Measurements from ENCODE around the gene ALDOC. TPM values are rescaled to one million over a fixed set of nuclear protein-coding genes. Genes with fewer than 3 reads are reported as not detected.
"Not testable (repeated sequence)": the region's sequence is repeated elsewhere in the genome, so short reads cannot be mapped to it uniquely, and the experiment has no call there.

The ALDOC gene
- 10 to 100 TPM; 50.9 to 80.1 (median 53.2) TPM for polyA plus RNA-seq

DNA sequence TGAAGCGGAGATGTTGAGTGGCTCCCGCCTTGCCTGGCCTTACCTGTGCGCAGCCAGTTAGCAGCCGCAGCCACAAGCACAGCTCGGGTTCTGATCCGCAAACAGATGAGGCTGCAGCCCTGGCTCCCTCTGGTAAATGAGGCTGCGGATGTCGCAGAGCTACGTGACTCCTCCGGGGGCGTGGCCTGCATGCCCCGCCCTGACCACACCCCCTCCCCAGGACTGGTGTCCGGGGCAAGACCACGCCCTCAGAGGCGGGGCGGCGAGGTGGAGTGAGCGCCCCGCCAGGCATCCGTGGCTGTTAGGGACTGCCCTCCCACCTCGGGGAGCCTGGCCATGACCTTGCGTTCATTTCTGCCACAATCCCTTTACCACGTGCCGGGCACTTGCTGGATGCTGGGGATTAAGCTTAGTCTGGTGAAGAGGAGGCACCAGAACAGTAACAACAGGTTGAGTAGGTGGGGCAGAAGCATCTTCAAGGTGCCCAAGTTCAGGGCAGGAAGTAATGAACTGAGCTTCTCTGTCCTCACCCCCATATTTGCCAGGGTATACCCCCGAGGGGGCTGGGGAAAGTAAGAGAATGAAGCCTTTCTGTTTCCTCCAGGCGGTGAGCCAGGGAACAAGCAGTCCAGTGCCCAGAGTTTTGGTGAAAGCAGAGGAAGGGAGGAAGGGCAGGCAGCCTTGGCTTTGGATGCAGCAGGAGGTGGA, at the start of gene ALDOC:
ALDOC (minus strand) TSS at position 138 of the 708 bp plus-strand sequence. CDS start 1,363 bp downstream, outside the sequence.
- H3K9me3 Mint-ChIP-seq = no peaks in the 10 kb centered on the region
- peak within 1 kb of the TSS; percentile 34 to 91 (median 81) for H3K27ac Mint-ChIP-seq
- H3K4me1 Mint-ChIP-seq = peaks cover 26 to 33% of the 10 kb centered on the region in 2 donors
- peak within 1 kb of the TSS; percentile 70 to 86 (median 80) for H3K4me3 Mint-ChIP-seq
- H3K36me3 Mint-ChIP-seq = peaks cover 0 to 4% (median 0%) of the 10 kb centered on the region in 3 donors
- H3K27me3 Mint-ChIP-seq (ENCODE audit: low read depth in 3 of 3) = no peaks in the 10 kb centered on the region
- peak; percentile 96 to 98 (median 97) for DNase-seq

DNA sequence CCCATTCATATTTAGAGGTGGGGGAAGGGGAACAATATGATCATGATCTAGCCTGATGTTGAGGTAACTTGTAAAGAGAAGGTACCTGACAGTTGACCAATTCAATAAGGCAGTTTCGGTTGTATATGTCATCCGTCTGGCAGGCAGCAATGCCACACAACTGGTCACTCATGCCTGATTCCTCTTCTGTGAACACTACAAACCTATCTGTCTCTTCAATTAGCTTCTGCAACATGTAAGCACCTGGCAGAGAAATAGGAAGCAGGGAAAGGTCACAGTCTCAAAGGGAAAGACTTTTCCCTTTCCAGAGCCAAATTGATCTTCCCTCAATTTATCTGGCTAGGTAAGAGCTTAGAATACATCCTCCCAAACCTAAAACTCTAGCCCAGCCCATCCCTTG, 47.5 kb upstream of the ALDOC start:
- no peak for DNase-seq
- Mint-ChIP-seq H3K9me3 (no peaks in the 10 kb centered on the region), H3K27me3 (ENCODE audit: low read depth in 3 of 3) (no peaks in the 10 kb centered on the region), H3K4me1 (peaks cover 0 to 2% of the 10 kb centered on the region in 2 donors), H3K36me3 (peaks cover 19 to 56% (median 49%) of the 10 kb centered on the region in 3 donors), H3K4me3 (no peak overlapping the region), H3K27ac (peak overlapping the region in 1 of 6 donors; percentile 6)

DNA sequence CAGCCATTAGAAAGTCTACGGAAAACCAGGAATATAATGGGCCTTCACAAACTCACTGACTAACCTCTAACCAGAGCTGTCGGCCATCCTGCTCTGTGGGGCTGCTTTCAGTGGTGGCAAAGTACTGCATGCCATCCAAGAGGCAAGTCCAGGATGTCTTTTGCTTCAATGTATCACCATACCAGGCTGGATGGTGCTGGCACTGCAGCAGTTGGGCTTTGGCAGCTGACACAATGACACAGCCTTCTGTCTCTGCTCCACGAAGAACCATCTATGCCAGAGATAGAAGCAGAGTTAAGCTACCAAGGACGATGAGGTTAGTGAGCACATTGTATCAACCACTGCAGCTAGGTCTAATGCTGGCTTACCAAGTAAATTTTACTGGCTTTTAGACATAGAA, 47.0 kb upstream of the ALDOC start:
- no peak for DNase-seq
- H3K27me3 Mint-ChIP-seq (ENCODE audit: low read depth in 3 of 3) = no peaks in the 10 kb centered on the region
- no peak overlapping the region for H3K27ac Mint-ChIP-seq
- H3K36me3 Mint-ChIP-seq = peaks cover 19 to 59% (median 54%) of the 10 kb centered on the region in 3 donors
- H3K9me3 Mint-ChIP-seq = no peaks in the 10 kb centered on the region
- no peak overlapping the region for H3K4me3 Mint-ChIP-seq
- H3K4me1 Mint-ChIP-seq = peaks cover 0 to 2% of the 10 kb centered on the region in 2 donors

DNA sequence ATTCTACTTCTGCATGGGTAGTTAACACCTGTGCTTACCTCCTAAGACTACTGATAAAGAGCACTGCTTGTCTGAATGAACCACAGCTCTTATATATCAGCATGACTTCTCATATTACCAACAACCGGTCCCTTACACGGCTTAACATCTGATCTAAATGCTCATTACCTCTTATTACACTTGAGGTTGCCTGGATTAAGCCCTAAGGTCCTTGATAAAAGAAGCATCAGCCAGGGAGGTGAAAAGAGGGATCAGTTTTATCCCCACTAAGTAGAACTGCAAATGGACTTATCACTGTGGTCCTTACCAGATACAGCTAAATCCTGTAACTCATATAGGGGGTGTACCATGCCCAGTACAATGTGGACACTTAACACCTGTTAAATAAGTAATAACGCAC, 45.5 kb upstream of the ALDOC start:
- Mint-ChIP-seq H3K27me3 (ENCODE audit: low read depth in 3 of 3) (no peaks in the 10 kb centered on the region), H3K9me3 (no peaks in the 10 kb centered on the region), H3K4me1 (peaks cover 0 to 2% of the 10 kb centered on the region in 2 donors), H3K36me3 (peaks cover 18 to 61% (median 55%) of the 10 kb centered on the region in 3 donors), H3K27ac (peak overlapping the region in 1 of 6 donors; percentile 27), H3K4me3 (no peak overlapping the region)
- no peak for DNase-seq

DNA sequence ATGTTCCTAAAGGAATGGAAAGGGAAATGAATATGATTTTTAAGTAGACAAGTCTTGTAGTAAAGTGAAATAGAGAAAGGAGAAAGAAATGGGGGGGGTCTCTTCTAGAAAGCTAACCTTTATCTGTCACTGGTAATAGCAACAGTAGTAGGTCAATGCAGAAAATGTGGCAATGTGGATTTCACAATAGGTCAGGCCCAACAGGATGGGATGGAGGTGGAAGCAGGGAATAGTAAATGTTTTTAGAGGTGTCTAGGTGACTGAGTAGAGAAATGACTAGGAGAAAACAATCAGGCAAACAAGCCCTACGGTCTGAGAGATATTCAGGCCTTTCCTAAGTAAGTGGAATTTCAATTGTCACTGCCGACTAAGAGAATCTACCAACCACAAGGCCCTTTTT, 43.3 kb upstream of the ALDOC start:
- Mint-ChIP-seq H3K4me1 (no peaks in the 10 kb centered on the region), H3K27ac (peak overlapping the region in 1 of 6 donors; percentile 14), H3K27me3 (ENCODE audit: low read depth in 3 of 3) (no peaks in the 10 kb centered on the region), H3K4me3 (no peak overlapping the region), H3K36me3 (peaks cover 32 to 71% (median 62%) of the 10 kb centered on the region in 3 donors), H3K9me3 (no peaks in the 10 kb centered on the region)
- no peak for DNase-seq

DNA sequence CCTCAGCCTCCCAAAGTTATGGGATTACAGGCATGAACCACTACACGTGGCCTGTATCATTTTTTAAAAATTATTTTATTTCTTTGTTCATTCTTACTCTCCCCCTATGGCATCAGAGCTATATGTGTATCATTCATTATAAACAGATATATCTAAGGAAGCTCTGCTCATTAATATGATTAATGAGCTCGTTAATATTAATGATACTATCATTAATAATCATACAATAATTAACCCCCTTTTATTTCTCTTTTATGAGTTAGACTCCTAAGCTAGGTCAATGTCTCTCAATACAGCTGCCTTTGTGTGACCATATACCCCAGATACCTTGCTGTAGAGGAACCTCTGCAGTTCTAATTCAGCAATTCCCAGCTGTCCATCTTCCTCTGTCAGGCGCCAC, 41.8 kb upstream of the ALDOC start:
- H3K9me3 Mint-ChIP-seq = no peaks in the 10 kb centered on the region
- H3K27ac Mint-ChIP-seq = no peak overlapping the region
- H3K27me3 Mint-ChIP-seq (ENCODE audit: low read depth in 3 of 3) = no peaks in the 10 kb centered on the region
- DNase-seq = no peak
- H3K4me1 Mint-ChIP-seq = no peaks in the 10 kb centered on the region
- H3K36me3 Mint-ChIP-seq = peaks cover 37 to 72% (median 59%) of the 10 kb centered on the region in 3 donors
- H3K4me3 Mint-ChIP-seq = no peak overlapping the region

DNA sequence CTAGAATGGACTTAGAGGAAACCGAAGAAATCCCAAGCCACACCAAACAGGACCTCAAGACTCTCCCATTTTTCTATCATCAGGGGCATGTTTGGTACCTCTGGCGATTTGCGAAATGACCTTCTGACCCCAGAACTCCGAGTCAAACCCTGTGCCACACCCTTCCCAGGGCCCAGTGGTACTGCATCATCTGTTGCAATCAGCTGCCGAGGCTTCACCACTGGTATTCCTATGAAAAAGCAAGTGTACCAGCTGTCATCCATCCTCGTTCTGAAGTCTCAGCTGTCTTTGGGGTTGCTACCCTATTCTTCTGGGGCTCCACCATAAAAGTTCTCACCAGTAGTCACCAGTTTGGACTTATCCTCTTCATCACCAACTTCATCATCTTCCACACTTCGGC, 39.6 kb upstream of the ALDOC start:
- H3K36me3 Mint-ChIP-seq = peaks cover 28 to 56% (median 43%) of the 10 kb centered on the region in 3 donors
- no peaks in the 10 kb centered on the region for H3K9me3 Mint-ChIP-seq
- no peak for DNase-seq
- H3K27ac Mint-ChIP-seq = no peak overlapping the region
- no peaks in the 10 kb centered on the region for H3K4me1 Mint-ChIP-seq
- H3K4me3 Mint-ChIP-seq = no peak overlapping the region
- peaks cover 0 to 2% (median 0%) of the 10 kb centered on the region in 3 donors for H3K27me3 Mint-ChIP-seq (ENCODE audit: low read depth in 3 of 3)

DNA sequence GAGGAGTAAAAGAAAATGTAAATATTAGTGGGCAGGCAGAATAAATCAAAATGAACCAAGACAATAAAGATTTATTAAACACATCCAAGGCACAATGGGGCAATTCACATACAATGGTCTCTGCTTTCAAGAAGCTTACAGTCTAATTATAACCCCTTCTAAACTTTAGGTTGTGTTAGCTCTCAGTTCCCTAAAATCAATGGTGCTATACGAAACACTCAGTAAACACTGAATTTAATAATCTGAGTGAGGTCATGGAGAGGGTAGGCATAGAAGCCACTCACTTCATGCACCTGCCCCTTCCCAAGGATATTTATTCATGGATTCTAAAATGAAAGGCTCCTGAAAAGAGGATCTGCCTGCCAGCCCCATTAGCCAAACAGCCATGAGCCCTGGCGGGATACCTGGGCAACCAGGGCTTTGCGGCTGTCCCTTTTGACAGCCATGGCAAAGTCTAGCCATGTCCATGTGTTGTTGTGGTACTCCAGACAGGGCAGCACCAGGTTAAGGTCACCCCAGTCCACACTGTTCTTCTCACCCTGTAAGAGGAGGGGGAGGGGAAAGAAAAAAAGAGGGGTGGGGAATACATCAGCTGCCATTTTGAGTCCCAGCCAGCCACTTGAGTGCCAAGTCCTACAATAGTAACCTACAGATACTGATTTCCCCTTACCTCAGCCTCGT, 38.7 kb upstream of the ALDOC start:
- H3K27me3 Mint-ChIP-seq (ENCODE audit: low read depth in 3 of 3) = peaks cover 0 to 2% (median 0%) of the 10 kb centered on the region in 3 donors
- no peaks in the 10 kb centered on the region for H3K4me1 Mint-ChIP-seq

DNA sequence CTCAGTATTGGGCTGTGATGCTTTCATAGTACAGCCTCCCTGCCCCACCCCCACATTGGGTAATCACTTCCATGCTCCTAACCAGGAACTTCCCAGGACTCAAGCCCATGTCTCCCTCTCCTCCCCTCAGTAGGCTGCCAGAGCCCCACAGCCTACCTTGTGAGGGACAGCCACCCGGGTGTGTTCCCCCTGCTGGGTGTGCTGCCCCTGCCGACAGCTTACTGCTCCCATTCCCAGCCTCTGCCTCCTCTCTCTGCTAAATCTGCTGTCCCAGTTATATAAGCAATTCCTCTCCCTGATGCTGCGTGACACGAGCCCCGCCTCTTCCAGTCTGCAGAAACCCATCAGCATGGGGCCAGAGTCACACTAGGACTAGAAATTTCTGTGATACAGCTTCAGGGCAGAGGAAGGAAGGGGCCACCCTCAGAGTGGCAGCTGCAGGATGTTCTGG, 37.3 kb upstream of the ALDOC start, which contains the start of gene RSKR:
RSKR (minus strand) TSS at position 255 of the 451 bp plus-strand sequence; CDS start at position 231, 24 bp downstream.
- Mint-ChIP-seq H3K27me3 (ENCODE audit: low read depth in 3 of 3) (peaks cover 0 to 2% (median 0%) of the 10 kb centered on the region in 3 donors), H3K36me3 (peaks cover 22 to 46% (median 30%) of the 10 kb centered on the region in 3 donors), H3K9me3 (no peaks in the 10 kb centered on the region), H3K4me3 (no peak within 1 kb of the TSS), H3K27ac (peak within 1 kb of the TSS in 3 of 6 donors; percentile 32 to 71 (median 48)), H3K4me1 (no peaks in the 10 kb centered on the region)
- no peak for DNase-seq

More for the DNA sequence above, 38.7 kb upstream of the ALDOC start:
- Mint-ChIP-seq H3K9me3 (no peaks in the 10 kb centered on the region), H3K4me3 (no peak overlapping the region), H3K36me3 (peaks cover 22 to 53% (median 36%) of the 10 kb centered on the region in 3 donors), H3K27ac (peak overlapping the region in 1 of 6 donors; percentile 7)
- no peak for DNase-seq

DNA sequence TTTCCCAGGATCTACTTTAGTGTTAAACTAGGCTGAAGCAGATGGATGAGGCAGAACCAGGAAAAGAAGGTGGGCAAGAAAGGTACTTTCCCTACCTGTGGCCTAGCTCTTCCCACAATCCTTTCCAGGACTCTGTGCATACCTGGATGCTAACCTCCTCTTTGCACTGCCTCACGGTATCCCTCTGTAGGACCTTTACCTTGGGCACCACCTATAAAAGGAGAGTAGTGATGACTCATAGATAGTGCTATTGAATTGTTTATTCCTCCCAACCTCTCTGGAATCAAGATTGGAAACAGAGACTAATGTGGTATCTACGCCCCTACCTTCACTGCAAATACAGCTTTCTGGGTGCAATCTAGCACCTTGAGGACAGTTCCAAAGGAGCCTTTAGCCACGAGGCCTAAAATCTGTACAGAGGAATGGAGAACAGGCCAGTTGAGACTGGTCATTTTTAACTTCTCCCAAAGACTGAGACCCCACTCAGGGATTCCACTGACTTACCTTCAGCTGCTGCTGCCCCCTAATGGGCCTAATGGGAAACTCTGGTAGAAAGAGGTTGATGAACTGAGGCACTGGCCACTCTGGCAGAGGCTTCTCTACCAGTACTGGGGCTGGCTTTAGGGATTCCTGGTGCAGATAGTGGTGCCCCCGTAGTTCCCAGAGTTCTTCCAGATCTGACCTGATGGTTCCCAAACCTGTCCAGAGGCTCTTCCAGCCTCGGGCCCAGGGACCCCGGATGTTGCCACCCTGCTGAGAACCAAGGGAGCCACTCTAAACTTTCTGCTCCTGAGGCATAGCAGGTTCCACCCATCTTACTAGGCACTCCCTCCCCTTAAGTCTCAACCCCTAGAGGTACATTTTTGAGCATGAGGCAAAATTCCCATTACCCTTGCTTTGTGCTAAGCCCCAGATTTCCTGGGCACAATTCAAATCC, 36.5 kb upstream of the ALDOC start:
- peaks cover 0 to 2% (median 0%) of the 10 kb centered on the region in 3 donors for H3K27me3 Mint-ChIP-seq (ENCODE audit: low read depth in 3 of 3)
- H3K36me3 Mint-ChIP-seq = peaks cover 22 to 40% (median 24%) of the 10 kb centered on the region in 3 donors
- no peaks in the 10 kb centered on the region for H3K4me1 Mint-ChIP-seq
- H3K27ac Mint-ChIP-seq = peak overlapping the region in 1 of 6 donors; percentile 32
- no peak overlapping the region for H3K4me3 Mint-ChIP-seq
- DNase-seq = peak; percentile 30 to 36 (median 32)
- no peaks in the 10 kb centered on the region for H3K9me3 Mint-ChIP-seq

DNA sequence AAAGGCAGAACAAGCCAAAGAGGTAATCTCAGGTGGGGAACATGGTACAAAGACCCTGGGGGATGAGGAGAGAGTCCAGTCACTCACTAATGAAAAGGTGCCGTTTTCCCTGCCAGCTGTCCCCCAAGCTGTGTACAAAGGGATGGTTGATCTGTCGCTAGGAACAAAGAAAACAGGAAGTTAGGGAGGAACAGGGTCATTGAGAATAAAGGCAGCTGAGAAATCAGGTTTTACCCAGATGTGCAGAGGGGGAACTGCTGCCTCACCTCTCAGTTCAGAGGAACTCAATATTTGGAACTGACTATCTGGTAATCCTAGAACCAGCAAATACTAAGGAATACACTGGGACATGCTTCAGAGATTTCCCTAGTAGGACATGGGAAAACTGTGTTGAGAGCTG, 35.8 kb upstream of the ALDOC start:
- no peak for DNase-seq
- Mint-ChIP-seq H3K4me1 (no peaks in the 10 kb centered on the region), H3K9me3 (no peaks in the 10 kb centered on the region), H3K27ac (peak overlapping the region in 2 of 6 donors; percentile 1 to 58), H3K4me3 (no peak overlapping the region), H3K27me3 (ENCODE audit: low read depth in 3 of 3) (peaks cover 0 to 2% (median 0%) of the 10 kb centered on the region in 3 donors), H3K36me3 (peaks cover 22 to 39% (median 24%) of the 10 kb centered on the region in 3 donors)

DNA sequence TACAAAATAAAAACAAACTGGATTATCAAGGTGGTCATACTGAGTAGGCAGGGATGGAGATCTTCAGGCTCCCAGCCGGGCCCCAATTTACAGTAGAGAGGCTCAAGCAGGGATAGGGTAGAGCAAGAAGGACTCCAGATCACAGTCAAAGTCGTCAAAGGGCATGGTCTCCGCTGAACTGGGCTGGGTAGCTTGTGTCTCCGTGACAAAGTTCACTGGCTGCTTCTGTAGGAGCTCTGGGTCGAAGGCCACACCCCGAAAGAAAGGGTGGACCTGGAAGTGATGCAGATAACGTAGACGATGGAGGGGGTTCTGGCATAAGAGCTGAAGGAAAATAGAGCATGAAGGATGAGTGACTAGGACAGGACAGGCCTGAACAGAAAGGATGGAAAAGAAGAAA, 33.7 kb upstream of the ALDOC start:
- no peak for DNase-seq
- no peaks in the 10 kb centered on the region for H3K4me1 Mint-ChIP-seq
- no peaks in the 10 kb centered on the region for H3K9me3 Mint-ChIP-seq
- H3K27ac Mint-ChIP-seq = peak overlapping the region in 3 of 6 donors; percentile 1 to 36 (median 22)
- H3K27me3 Mint-ChIP-seq (ENCODE audit: low read depth in 3 of 3) = peaks cover 0 to 2% (median 0%) of the 10 kb centered on the region in 3 donors
- peaks cover 7 to 18% (median 13%) of the 10 kb centered on the region in 3 donors for H3K36me3 Mint-ChIP-seq
- no peak overlapping the region for H3K4me3 Mint-ChIP-seq

DNA sequence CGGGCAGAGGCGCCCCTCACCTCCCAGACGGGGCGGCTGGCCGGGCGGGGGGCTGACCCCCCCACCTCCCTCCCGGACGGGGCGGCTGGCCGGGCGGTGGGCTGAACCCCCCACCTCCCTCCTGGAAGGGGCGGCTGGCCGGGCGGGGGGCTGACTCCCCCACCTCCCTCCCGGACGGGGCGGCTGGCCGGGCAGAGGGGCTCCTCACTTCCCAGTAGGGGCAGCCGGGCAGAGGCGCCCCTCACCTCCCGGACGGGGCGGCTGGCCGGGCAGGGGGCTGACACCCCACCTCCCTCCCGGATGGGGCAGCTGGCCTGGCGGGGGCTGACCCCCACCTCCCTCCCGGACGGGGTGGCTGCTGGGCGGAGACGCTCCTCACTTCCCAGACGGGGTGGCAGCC, 27.3 kb upstream of the ALDOC start:
- H3K27ac Mint-ChIP-seq = not testable (repeated sequence)

More for the DNA sequence above, 27.3 kb upstream of the ALDOC start:
- H3K4me1 Mint-ChIP-seq = peaks cover 6 to 10% of the 10 kb centered on the region in 2 donors
- not testable (repeated sequence) for H3K9me3 Mint-ChIP-seq; H3K36me3 Mint-ChIP-seq; H3K27me3 Mint-ChIP-seq (ENCODE audit: low read depth in 3 of 3); DNase-seq; H3K4me3 Mint-ChIP-seq
